Measurements from ENCODE around the gene DDX59.
"Not testable (repeated sequence)": the region's sequence is repeated elsewhere in the genome, so short reads cannot be mapped to it uniquely, and the experiment has no call there.

Gene DDX59

GRCh38 chr1:200658037-200658818, 11.5 kb downstream of the DDX59 start:
- no peak for TF ChIP-seq ZNF274 (IDR thresholded peaks at IDR 0.05; ENCODE audit: low read depth, low read length)
- no peak overlapping the region for H3K4me3 ChIP-seq (ENCODE audit: low read length)

DNA sequence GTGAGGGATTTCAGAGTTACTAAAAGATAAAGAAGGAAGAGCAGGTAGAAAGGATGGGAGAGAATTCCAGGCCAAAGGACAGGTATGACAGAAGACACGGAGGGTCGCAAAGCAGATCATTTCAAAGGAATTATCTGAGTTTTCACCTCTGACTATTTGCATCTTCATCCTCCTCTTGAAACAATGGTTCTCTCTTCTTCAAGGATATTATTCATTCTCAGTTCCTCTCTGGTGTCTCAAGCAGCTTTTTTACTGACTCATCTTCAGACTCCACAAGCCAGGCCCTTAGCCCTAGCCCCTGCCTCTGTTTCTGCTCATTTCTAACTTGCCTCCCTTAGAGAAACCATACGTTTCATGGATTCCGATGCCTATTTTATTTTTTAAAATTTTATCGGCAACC, 15.0 kb downstream of the DDX59 start:
- no peak for TF ChIP-seq ZNF274 (IDR thresholded peaks at IDR 0.05; ENCODE audit: low read depth, low read length)
- H3K4me3 ChIP-seq (ENCODE audit: low read length) = no peak overlapping the region

- TF ChIP-seq ZNF274 (IDR thresholded peaks at IDR 0.05; ENCODE audit: low read depth, low read length) = no peak
- no peak overlapping the region; the same call in 1 of the 2 replicates for H3K4me3 ChIP-seq (ENCODE audit: low read length)
Observed at GRCh38 chr1:200653022-200653462, 16.7 kb downstream of the DDX59 start.

GRCh38 chr1:200652378-200652777, 17.3 kb downstream of the DDX59 start:
- H3K4me3 ChIP-seq (ENCODE audit: low read length) = no peak overlapping the region
- no peak for TF ChIP-seq ZNF274 (IDR thresholded peaks at IDR 0.05; ENCODE audit: low read depth, low read length)

DNA sequence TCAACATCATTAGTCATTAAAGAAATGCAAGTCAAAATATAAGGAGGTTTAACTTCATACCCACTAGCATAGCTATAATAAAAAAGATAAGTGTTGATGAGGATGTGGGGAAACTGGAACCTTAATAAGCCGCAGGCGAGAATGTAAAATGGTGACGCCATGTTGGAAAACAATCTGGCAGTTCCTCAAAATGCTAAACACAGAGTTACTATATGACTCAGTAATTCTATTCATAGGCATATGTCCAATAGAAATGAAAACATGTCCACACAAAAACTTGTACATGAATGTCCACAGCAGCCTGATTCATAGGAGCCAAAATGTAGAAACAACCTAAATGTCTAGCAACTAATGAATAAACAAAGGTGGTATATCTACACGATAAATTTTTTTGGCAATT, 23.2 kb downstream of the DDX59 start:
- no peak for TF ChIP-seq ZNF274 (IDR thresholded peaks at IDR 0.05; ENCODE audit: low read depth, low read length)
- H3K4me3 ChIP-seq (ENCODE audit: low read length) = no peak overlapping the region

- no peak overlapping the region for H3K4me3 ChIP-seq (ENCODE audit: low read length)
- no peak for TF ChIP-seq ZNF274 (IDR thresholded peaks at IDR 0.05; ENCODE audit: low read depth, low read length)
Observed at GRCh38 chr1:200644021-200644420, 25.7 kb downstream of the DDX59 start.

DNA sequence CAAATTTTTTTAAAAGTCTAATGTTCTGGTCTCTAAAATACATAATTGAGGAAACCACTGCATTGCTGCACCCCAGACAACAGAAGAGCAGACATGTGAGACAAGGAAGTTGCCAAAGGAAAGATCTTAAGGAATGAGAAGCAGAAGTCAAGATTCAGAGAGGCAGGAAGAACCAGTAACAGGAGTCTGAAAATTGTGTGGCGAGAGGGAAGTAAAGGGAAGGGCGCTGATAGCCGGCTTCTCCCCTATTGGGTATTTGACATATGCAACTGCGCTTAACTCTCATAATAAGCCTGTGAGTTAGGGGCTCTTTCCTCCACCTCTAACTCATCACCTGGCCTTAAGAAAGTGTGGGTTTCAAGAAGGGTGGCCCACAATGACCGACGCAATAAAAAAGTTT, 27.2 kb downstream of the DDX59 start:
- TF ChIP-seq ZNF274 (IDR thresholded peaks at IDR 0.05; ENCODE audit: low read depth, low read length) = no peak
- H3K4me3 ChIP-seq (ENCODE audit: low read length) = no peak overlapping the region

DNA sequence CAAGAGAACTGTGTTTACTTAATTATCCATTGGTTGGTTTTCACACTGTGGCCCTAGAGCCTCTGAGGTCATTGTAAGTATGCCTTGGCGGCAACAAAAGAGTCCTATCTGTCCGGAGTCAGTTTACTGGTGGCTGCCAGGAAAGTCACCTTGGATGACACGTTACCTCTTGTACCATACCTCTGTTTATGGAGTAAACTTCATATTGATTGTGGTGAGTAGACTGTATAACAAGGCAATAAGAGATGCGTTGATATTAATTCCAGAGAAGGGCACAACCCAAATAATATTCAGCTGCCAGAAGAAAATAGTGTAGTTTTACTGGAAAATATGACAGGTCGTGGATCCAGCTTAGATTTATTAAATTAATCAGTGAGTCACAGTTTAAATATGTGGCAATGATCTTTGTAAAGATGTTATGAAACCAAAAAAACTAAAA, 28.7 kb downstream of the DDX59 start:
- TF ChIP-seq ZNF274 (IDR thresholded peaks at IDR 0.05; ENCODE audit: low read depth, low read length) = no peak

DNA sequence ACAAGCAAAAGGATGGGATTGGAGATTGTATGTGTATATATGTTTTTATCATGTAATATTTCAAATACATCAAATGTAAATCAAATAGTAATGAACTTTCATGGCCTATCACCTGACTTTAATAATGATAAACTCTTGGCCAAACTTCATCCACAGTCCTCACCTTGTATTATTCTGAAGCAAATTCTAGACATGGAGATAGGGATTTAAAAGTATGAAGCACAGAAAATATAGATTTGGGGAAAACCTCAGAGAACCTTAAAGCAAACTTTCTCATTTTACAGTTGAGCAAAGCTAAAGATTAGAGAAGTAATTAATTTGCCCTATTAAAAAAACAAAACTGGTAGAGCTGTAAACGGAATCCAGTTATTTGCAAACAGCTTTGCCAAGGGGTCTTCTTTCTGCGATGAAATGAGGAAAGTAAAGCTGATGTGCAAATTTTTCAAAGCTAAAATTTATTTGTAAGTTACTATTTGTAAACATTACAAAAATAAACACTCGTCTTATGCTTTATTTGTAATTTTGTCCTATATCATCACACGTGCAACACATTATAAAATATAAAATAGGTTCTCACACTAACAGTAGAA, 29.2 kb downstream of the DDX59 start:
- no peak overlapping the region for H3K4me3 ChIP-seq (ENCODE audit: low read length)
- no peak for TF ChIP-seq ZNF274 (IDR thresholded peaks at IDR 0.05; ENCODE audit: low read depth, low read length)

More for the DNA sequence above, 28.7 kb downstream of the DDX59 start:
- no peak overlapping the region for H3K4me3 ChIP-seq (ENCODE audit: low read length)

DNA sequence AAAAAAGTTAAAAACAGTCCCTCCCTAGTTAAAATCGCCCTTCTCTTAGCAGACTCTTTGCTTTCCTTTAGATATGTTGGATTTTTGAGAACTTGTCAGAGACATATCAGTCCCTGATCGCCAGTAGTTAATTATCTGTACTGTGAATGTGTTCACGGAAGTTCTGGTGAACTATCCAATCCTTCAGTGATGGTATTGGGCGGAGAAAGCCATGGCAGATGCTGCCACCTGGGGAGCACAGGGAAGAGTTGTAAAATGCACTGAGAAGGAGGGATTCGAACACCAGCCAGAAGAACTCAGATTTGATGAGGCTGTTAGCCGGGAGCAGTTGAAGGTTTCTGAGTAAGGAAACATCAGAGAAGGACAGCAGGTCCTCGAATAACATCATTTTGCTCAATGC, 31.6 kb downstream of the DDX59 start:
- no peak overlapping the region for H3K4me3 ChIP-seq (ENCODE audit: low read length)
- TF ChIP-seq ZNF274 (IDR thresholded peaks at IDR 0.05; ENCODE audit: low read depth, low read length) = no peak

DNA sequence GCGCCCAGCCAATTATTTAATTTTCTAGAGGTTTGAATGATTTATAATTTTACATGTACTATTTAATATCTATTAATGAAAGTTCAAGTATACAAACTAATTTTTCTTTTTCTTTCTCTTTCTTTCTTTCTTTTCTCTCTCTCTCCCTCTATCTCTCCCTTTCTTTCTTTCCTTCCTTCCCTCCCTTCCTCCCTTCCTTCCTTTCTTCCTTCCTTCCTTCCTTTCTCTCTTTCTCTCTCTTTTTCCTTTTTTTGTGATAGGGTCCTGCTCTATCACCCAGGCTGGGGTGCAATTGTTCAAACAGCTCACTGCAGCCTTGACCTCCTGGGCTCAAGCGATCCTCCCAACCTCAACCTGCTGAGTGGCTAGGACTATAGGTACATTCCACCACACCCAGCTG, 33.0 kb downstream of the DDX59 start:
- H3K4me3 ChIP-seq (ENCODE audit: low read length) = no peak overlapping the region
- no peak for TF ChIP-seq ZNF274 (IDR thresholded peaks at IDR 0.05; ENCODE audit: low read depth, low read length)

- H3K4me3 ChIP-seq (ENCODE audit: low read length) = no peak overlapping the region
- TF ChIP-seq ZNF274 (IDR thresholded peaks at IDR 0.05; ENCODE audit: low read depth, low read length) = no peak
Observed at GRCh38 chr1:200634261-200635122, 35.2 kb downstream of the DDX59 start.

DNA sequence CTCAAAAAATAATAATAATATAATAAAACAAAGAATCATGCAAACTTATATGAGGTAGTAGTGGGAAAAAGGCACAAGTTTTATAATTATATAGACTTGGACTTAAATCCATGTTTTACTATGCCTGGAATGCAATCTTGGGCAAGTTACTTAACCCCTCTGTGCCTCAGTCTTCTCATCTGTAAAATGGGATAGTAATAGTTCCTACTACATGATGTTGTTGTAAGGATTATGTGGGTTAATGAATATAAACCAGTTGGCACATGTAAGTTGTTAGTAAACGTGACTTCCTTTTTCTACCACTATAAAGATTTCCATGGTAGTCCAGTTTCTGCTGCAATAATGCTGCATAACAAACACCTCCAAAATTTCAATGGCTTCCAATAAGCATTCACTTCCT, 38.3 kb downstream of the DDX59 start:
- TF ChIP-seq ZNF274 (IDR thresholded peaks at IDR 0.05; ENCODE audit: low read depth, low read length) = no peak

DNA sequence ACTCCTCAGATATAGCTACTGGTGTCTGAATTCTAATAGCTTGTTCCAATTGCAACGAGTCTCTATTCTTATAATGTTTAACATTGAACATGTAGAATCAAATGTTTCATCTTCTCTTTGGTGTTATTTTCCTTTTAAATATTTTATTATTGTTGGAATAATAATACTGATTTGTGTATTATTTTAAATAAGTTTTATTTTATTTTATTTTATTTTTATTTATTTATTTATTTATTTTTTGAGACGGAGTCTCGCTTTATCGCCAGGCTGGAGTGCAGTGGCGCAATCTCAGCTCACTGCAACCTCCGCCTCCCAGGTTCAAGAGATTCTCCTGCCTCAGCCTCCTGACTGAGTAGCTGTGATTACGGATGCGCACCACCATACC, 39.2 kb downstream of the DDX59 start:
- not testable (repeated sequence) for H3K4me3 ChIP-seq (ENCODE audit: low read length)

More for the DNA sequence above, 38.3 kb downstream of the DDX59 start:
- no peak overlapping the region for H3K4me3 ChIP-seq (ENCODE audit: low read length)

All from GM08714 (cell line).